DMS53 treated with DMSO at 0.1 percent for 48 hours (cell line): Measurements from ENCODE around the gene PAFAH1B1.
A peak's percentile ranks its signal among the peaks of the same experiment; 100 is the strongest.

ENCODE experiments used
- DNase-seq: peaks from one replicate; lab custom pipeline; 2025; ENCODE audit not compliant: unreplicated experiment; lab: John Stamatoyannopoulos, UW

Gene PAFAH1B1

DNA sequence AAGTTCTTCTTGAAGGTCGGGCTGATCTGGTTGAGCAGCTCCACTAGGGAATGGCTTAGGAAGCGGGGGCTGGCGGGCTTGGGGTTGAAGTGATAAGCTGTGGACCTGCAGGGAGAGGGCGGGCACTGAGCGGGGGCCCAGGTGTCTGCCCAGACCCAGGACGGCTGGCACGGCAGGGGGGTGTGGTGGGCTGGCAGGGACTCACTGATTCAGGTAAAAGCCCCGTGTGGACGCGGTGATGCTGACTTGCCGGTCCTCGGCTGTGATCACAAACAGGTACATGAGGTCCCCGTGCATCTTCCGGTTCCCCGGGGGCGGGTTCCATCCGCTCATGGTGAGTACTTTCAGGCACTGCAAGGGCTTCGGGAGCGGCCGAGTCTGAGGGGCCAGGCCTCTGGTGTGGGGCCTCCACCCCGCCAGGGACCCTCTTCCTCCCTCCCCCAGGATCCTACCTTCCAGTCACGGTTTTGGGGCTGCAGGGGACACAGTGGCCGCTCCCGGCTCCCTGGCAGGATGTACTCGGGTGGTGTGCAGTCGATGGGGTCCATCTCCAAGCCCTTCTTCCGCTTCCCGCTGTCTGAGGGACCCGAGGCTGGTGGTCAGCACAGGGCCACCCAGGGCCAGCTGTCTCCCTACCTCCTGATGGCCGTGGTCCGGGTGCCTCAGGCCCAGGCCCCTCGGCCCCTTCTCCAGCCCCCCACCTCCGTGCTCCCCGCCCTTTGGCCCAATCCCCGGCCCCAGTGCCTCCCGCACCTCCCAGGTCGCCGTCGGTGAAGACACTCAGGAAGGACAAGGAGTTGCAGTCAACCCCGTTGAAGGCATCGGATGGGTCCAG is 107.9 kb downstream of the PAFAH1B1 start:
- DNase-seq = no peak

DNA sequence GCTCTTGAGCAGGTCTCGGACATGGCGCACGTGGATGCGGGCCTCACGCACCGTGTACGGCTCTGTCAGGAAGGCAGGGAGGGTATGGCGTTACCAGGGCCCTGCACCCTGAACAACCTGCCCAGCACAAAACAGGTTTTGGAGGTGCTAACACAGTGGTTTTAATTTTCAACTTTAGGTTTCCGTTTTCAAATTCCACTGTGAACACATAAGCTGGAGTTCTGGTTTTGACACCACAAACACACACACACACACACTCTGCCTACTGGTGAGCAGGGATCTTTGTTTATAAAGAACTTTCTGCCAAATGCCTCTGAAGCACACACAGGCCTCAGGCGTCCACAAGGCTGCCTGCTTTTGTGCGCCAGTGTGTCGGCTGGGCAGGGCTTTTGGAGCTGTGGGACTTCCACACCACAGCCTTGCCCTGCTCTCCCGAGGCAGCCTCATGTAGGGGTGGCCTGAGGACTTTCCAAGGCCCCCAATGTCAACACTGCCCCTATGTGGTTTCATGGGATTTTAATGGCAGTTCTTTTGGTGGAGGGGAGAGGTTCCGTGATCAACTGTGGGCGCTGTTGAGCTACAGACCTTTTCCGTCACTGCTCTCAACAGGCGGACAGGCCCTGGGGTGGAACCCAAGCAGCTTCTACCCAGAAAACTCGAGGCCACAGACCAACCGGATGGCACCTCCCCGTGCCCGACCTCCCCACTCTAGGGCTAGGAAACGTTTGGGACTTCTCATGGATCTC is 108.7 kb downstream of the PAFAH1B1 start:
- DNase-seq = no peak

DNA sequence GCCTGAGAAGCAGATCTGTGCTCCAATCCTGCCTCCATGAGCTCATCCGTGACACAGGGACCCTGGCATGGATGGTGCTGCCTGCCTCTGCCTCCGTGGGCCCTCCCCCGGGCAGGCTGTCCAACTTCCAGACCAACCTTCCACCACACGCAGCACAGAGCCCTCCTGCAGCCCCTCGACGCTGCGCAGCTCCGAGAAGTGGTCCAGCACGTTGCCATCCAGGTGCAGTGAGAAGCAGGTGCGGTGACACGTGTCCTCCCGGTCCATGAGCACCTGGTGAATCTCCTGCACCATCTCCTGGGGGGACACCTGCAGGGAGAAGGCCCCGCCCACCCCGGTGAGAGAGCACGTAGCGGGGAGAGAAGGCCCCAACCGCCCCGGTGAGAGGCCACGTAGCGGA is 109.7 kb downstream of the PAFAH1B1 start:
- DNase-seq = no peak

DNA sequence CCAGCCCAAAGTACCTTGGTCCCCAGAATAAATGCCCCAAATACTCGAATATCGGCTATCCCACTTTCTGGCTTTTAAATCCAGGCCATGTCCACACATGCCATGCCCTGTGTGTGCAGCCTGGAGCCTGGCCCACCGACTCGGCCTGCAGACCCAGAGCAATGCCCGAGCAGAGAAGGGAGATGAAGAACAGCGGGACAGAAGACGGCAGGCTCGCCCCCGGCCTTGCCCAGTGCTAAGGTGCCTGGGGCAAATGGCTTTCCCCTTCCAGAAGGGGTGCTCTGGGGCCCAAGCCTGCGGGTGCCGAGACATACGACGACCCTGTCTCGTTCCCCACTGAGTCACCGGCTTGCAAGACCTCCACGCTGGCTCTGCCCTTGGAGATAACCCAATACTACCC is 110.2 kb downstream of the PAFAH1B1 start:
- DNase-seq = no peak

DNA sequence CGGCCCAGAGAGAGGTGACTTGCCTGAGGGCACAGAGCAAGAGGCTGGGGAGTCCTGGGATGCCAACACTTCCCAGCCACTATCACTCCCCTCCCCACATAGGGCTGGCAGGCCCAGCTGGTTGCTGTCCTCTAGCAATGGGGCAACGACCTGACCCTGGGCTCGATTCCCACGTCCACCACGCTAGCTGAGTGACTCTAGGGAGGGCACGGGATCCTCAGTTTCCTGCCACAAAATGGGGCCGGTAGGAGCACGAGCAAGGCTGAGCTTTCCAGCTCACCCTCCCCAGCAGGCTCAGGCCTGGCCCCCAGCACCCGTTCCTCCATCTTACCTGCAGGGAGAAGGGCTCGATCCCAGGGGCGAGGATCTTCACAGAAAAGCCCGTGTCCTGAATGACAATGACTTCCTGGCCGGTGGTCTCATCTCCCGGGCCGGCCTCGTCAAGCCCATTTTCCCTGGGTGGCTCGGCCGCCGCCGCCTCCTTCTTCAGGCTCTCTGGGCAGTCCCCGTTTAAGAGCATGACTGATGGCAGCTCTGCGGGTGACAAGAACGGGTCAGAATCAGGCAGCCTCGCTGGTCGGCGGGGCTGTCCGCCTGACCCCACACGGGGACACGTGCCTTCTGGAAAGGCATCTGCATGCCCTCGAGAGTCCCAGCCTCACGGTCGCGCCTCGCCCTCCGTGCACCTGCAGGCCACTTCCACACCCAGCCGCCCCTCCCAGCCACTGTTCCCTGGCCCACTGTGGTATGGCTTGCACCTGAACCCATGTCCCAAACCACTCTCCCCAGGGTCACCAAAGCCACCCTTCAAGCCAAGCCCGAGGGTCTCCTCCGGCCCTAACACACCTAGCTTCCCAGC is 110.8 kb downstream of the PAFAH1B1 start:
- DNase-seq = no peak

DNA sequence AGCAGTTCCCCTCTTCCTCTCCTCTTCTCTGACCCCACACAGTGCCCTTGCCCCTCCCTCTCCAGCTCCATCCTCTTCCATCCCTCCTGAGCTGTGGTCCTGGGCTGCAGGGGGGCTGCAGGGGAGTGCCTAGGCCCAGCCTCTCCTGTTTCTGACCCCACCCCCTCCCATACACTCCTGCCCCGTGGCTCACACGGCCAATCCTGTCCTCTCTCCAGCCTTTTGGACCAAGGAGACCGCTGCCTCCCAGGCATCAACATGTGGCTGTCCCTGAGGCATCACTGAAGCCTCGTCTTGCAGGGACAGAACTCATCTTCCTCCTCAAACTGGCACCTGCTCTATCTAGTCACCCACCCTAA is 111.4 kb downstream of the PAFAH1B1 start:
- DNase-seq = no peak

DNA sequence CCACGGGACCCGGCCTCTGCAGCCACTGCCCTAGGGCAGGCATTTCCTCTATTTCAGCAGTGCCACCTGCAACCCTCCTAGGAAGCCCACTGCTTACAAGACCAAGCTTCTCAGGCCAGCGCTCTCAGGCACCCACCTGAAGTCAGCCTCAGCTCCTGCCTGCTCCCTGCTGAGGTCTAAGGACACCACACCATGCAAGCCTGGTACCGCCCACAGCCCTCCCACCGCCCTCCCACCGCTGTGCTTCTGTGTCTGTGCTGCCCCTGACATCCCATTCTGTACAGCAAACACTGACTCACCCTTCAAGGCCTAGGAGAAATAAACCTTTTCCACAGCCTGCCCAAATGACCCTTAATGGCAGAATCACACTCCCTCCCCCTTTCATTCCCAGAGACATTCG is 111.8 kb downstream of the PAFAH1B1 start:
- no peak for DNase-seq

DNA sequence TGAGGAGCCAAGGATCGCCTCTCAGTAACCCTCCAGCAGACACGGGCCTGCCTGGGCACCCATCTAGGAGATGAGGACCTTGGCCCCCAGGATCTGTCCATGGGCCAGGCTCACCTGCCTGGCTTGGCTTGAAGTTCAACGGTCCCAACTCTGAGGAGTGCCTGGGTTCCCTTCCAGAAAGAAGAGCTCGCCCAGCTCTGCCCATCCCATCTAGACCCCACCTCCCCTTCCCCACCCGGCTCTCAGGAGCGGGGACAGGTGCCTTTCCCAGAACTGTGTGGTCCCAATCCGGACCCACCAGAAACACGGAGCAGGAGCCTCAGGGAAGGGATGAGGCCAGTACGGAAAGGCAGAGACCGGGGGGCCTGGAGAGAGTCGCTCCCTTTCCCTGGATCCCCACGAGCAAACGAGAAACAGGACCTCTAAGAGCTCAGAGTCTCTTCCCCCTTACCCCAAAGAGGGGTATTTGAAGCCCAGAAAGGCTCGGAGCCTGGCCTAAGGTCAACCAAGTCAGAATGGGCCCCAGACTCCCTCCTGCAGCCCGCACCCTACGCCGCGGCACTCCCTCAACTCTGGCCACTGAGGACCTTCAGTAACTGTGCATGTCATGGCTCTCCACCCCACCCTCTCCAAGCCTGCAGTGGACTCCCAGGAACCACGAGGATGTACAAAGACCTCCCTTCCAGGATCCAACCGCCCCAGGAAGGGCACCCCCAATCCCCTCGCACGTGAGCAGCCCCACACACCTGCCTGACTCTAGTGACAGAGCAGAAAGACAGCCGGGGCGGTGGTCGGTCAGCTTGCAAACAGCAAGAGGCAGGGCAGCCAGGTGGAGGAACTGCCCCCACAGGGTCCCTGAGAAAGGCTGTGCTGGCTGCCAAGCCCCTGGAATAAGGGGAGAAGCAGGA is 112.7 kb downstream of the PAFAH1B1 start:
- no peak for DNase-seq

DNA sequence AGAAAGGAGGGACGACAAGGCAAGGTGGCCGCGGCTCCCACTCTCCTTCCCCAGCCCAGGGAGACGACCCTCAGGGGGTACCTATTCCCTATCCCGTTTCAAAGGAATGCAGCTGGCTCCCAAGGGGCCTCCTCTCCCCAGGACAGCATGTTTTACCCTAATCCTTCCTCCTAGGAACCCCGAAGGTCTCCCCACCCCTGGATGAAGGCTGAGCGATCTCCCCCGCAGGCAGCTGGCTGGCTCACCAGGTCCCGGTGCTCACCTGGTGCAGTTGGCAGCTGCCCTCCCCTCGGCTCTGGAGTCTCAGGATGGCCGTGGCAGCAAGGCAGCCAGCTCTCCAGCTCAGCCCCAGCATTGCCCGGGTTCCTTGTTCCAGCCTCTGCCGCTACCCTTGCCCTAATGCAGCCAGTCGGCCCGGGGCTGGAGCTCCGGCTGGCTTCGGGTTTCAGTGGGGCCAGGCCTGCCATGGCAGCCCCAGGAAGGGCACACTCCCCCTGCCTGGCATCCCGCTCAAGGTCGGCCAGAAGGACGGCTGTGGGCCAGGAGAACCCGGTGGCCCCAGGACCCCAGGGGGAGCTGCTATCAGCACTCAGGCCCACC is 113.6 kb downstream of the PAFAH1B1 start:
- no peak for DNase-seq

DNA sequence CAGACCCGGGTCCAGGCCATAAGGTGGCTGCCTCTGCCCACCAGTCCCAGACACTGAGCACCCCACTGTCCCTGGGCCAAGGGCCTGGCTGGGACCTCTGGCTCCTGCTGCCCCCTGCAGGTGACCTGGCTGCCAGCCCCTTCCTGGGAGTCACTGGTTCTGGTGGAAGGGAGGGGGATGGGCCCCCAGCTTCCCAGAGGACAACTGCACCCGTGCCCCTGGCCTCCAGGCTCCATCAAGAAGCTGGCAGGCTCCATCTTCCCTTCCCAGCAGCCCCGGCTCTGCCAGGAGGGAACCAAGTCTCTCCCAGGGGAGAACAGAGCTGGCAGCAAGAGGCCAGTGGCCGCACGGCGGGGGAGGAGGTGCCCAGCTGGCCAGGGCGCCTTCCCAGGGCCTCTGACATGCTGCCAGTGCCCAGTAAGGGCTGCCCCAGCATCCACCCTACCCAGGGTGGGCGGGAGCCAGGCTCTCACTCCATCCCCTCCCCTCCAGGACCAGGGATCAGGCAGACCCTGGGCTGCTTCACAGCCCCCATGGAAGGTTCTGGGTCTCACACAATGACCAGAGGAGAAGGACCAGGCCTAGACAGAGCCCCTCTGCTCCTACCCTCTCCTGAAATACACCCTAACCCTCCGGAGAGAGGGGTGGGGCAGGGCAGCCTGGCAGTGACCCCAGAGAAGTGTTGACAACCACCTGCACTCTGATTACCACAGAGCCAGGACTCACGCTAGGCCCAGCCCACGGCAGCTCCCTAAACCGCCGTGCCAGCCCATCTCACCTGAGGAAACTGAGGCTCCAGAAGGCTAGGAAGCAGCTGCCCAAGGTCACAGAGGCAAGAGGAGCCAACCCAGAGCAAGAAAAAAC is 114.5 kb downstream of the PAFAH1B1 start:
- no peak for DNase-seq

DNA sequence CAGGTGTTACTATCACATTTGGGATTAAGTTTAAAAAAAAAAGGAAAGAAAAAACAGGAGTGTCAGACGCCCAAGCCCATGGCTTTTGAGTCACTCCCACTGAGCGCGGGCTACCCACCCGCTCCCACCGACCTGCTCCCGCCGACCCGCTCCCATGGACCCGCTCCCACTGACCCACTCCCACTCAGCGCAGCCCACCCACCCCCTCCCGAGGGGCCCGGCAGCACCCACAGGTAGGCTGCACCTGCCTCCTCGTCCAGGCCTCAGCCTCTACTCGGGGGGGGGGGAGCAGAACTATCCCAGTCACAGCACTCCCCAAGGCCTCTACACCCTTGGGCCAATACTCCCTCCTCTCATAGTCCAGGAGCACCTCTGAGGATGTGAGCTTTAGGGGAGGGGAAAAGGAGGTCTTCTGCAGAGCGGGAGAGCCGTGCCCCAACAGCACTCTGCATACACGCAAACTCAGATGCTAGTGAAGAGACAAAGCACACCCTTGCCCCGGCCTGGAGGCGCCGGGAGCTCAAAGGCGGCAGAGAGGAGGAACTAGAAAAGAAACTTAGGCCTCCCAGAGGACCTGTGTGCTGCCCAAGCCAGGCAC is 115.2 kb downstream of the PAFAH1B1 start:
- no peak for DNase-seq

DNA sequence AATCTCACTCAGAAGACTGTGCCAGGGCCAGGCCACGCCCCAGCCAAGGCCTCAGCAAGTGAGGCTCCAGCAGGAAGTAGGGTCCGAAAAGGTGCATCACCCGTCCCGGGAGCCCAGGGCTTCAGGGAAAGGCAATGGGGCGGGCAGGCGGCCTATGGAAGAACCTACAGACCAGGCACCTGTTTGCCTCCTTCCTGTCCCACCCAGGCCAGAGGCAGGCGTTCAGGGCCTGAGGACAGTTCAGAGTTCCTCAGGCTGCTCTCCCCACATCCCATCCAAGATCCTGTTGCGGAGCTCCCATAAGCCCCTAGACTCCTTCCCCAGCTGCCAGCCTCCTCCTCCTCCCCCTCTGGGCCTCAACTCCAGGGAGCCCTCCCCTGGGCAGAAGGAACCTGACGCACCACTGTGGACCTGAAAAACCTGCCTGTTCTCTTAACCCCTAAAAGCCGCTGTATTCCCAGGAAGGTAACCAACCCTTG is 115.8 kb downstream of the PAFAH1B1 start:
- no peak for DNase-seq

DNA sequence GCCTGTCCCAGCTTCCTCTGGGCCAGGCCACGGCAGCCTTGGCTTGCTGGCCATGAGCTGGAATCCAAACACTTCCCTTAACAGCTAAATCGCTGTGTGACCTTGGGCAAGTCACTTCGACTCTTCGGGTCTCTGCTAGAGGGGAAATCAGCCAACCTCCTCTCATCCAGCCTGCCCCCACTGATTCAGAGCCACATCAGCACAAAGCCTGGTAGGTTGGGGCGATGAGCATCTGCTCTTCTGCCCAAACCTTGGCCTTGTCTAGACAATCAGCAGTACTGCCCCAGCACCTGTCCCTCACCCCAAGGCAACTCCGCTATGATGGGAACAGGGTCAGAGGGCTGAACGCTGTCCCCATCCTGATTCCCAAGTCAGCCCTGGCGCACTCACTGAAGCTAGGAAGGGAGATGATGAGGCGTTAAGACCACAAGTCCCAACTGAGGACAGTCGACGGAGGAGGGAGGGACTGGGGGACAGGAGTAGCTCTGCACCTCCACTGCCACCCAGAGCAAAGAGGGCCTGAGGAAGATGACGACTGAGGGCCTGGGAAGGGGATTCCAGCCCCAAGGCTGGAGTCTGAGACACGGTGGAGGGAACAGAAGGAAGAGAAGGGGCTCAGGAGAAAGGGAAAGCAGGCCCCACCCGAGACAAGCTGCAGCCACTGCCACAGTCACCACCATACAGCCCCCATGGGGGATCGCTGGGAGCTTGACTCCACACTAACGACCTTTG is 116.8 kb downstream of the PAFAH1B1 start:
- no peak for DNase-seq

DNA sequence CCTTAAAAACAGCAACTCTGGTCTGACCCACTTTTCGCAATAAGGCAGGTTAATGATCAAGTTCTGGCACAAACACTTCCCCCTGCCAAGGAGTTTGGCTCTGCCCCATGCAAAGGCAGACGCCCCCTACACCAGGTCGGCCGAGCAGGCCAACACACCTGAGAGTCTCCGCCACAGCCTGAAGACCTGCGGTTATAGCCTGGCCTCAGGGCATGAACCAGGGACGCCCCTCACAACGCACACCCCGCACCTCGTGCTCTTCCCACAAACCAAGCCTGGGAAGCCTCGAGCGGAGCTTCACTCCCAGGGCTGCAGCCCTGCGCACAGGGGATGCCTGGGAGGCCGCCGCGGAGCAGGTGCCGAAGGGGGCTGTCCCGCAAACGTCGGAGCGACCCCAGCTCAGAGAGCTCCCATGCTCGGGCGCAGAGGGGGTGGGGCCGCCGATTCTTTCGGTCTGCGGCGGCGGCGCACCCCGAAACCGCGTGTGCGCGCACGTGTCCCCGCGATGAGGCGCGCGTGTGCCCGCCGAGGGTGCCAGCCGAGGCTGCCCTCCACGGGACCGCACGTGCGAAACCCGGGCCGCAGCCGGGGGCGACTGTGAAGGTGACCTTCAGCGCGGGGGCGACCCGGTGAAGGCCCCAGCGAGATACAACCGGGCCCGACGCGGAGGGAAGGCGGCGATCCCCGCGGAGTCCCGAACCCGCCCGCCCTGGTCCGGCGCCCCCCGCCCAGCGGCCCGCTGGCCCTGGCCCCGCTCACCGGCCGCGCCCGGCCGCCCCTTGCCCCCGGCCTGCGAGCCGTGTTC is 117.6 kb downstream of the PAFAH1B1 start:
- DNase-seq = no peak

DNA sequence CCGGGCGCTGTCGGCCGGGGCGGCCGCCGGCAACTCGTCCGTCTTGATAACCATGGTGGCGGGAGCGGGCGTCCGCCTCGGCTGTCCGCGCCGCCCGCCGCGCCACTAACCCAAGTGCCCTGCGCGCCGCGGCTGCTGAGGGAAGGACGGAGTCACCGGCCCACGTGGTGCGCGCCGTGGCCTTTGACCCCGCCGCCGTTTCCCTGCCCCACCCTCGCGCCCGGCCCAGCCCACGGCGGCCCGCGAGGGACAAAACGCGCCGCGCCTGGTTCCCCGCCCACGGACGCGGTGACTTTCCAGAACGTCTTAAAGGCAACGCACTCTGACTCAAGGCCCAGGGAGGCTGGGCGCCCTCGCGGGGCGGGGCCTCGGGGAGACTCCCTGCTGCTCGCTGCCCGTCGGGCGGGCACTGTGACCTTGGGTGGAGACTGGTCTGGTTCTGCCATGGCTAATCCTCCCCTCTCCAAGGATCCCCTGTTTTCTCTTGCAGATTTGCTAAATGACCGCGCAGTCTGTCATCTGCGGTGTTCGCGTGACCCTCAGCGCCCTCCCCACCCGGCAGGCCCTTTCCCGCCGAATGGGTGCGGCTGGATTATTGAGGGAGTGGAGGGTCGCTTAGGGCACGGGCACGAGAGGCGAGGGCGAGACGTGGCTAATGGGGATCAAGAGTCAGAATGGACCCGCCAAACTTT is 118.3 kb downstream of the PAFAH1B1 start, which contains the start of gene CLUH:
CLUH (minus strand) TSS at position 157 of the 692 bp plus-strand sequence; CDS start at position 54, 103 bp downstream.
- DNase-seq = peak; percentile 79

DNA sequence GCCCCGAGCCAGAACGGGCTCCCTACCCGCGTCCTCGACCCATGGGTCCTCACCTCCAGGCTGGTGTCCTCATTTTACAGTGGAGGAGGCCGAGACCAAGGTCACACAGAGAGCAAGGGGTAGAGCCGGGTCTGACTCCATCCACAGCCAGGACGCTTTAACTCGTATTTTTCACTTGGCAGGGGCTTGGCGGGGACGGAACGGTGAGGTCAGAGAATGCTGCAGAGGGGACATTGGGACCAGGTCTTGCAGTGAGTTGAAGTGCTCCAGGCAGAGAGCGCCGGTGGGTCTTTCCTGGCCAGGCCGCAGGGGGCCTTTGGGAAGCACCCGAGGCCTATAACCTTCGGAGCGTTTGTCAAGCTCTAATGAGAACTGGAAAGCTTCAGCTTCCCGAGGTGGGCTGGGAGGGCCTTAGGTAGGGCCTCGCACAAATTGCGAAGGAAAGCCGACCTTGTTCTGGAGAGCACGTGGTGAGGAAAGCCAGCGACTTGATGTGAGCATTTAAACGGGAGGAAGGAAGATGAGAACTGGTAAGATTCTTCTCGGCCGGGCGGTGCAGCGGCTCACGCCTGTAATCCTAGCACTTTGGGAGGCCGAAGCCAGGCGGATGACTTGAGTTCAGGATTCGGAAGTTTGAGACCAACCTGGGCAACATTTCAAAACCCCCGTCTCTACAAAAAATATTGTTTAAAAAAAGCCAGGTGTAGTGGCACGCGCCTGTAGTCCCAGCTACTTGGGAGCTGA is 119.0 kb downstream of the PAFAH1B1 start:
- DNase-seq = no peak
